Stimulated activated CD8-positive, alpha-beta memory T cell treated with anti-CD3 and anti-CD28 coated beads, Interleukin-15, amount 100 ng/mL, for 24 hours (primary cell): Measurements from ENCODE around the gene TMEM169.
"Not testable (repeated sequence)": the region's sequence is repeated elsewhere in the genome, so short reads cannot be mapped to it uniquely, and the experiment has no call there.

ENCODE experiments used
- DNase-seq: peaks from one replicate; pipeline ENCODE4 v3.0.0-alpha.2; 2020; ENCODE audit warnings: low read depth

Gene TMEM169

DNA sequence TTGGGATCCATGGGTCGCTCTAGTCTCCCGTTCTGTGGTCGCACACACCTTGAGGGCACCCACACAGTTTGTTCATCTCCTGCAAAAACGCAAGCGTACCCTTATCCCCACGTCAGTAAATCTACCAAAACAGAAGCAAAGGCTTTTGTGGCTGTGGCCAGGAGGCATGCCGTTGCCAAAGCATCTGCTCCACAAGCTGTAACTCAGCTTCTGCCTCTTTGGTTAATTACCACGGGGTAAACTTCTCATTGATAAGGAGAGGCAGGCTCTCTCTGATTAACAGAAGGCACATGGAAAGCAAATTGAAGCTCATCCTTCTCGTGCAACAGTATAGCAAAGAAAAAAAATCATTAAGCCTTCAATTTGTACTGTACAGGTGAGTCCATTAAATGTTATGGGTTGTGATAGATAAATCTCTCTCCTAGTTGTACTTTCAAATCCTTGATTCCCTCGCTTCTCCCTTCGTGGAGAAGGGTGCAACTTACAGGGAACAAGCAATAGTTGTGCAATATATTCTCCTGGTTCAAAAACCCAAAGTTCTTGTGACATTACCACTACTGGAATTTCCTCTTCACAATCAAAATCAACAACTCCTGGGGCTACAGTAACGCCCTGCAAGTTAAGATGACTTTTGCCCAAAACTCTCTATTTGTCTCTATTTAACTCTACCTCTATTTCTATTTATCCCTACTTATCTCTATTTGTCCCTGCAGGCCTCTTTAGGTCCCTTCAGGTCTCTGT is 10.4 kb upstream of the TMEM169 start:
- DNase-seq = no peak

DNA sequence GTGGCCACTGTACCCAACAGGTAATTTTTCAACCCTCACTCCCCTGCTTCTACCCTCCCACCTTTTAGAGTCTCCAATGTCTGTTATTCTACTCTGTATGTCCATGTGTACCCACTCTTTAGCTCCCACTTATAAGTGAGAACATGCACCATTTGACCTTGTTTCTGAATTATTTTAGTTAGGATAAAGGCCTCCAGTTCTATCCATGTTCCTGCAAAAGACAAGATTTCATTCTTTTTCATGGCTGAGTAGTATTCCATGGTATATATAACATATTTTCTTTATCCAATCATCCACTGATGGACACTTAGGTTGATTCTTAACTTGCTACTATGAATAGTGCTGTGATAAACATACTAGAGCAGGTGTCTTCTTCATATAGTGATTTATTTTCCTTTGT is 9.2 kb upstream of the TMEM169 start:
- no peak for DNase-seq

DNA sequence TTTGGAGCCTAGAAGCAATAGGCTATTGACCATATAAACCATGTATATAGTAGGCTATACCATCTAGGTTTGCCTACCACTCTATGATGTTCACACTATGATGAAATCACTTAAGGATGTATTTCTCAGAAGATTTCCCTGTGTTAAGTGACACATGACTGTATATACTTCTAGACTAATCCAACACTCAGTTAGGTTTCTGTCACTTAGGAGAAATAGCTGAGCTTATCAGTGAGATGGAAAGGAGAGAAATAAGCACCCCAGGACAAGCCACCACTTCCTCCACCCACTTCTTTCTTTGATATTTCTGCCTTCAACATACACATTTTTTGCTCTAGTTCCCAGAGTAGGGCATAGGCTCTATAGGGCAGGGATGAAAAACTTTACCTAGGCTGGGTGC is 7.9 kb upstream of the TMEM169 start:
- DNase-seq = no peak

GRCh38 chr2:216074380-216074779 is 7.3 kb upstream of the TMEM169 start:
- no peak for DNase-seq

GRCh38 chr2:216074794-216075193 is 6.9 kb upstream of the TMEM169 start:
- DNase-seq = no peak

DNA sequence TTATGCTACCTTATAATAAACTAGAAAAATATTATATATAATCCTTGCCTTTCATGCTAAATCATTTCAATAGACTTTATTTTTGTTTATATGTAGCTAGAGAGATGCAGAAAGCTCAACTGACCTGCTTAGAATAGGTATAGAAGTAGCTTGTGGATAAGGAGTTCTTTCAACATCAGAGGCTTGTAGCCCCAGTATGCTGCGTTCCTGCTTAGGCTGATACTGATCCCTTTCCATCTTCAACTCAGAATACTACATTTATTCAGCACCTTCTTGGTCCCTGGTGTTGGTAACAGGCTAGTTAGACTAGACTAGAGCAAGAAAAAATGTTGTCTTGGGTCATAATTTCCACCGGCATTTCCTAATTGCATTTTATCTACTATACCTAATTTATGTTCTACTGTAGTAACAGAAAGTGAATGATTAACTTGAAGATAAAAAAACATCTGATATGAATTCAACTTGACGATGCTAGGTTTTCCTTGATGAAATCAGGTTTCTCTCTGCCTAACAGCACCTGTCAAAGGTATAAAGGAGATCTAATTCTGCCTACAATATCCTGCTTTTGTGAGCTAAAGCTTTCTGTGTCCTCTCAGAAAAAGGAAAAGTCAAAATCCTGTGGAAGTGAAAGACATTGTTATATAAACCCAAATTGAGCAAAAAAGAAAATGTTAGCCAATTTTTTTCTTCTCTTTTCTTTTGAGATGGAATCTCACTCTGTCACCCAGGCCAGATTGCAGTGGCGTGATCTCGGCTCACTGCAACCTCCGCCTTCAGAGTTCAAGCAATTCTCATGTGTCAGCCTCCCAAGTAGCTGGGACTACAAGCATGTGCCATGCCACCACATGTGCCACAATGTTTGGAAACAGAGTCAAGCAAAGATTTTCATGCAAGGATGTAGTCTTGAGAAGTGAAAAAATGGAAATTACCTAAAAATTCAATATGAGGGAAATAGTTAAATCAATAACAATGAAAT is 5.9 kb upstream of the TMEM169 start:
- DNase-seq = no peak

GRCh38 chr2:216078776-216079175 is 2.9 kb upstream of the TMEM169 start:
- DNase-seq = no peak

DNA sequence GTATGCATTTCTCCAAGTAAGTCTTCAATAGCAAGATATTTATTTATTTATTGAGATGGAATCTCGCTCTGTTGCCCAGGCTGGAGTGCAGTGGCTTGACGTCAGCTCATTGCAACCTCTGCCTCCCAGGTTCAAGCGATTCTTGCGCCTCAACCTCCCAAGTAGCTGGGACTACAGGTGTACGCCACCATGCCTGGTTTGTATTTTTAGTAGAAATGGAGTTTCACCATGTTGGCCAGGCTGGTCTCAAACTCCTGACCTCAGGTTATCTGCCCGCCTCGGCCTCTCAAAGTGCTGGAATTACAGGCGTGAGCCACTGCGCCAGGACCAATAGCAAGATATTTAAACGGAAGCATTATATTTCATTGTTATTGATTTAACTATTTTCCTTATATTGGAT is 1.7 kb upstream of the TMEM169 start:
- not testable (repeated sequence) for DNase-seq

GRCh38 chr2:216081012-216081411 is 707 bp upstream of the TMEM169 start:
- no peak for DNase-seq

DNA sequence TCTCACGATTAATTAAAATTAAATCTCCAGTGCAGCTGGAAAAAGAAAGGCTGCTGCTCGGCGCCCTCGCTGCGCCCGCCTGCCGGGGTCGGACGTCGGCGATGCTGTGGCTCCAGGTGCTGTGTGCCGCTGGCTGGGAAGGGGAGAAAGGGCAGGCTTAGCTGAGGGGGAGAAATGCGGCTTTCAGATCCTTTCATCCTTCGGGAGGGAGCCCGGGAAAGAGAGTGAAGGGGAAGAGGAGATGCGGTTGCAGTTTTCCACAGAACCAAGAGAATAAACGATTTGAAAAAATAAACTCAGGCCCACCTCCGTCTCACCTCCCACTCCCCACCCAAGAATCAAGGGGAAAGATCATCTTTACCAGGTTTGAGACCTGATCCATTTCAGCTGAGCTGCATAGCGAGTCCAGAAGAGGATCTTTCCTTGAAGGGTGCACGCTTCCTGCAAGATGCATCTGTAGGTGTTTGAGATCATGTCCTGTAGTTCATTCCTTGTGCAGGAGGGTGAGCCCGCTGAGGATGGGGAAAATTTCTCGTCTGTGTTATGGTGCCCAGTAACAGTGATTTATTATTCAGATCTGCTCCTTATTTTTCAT is 495 bp downstream of the TMEM169 start:
- DNase-seq = no peak

- no peak for DNase-seq
Observed at GRCh38 chr2:216082805-216083204, 1.1 kb downstream of the TMEM169 start.

DNA sequence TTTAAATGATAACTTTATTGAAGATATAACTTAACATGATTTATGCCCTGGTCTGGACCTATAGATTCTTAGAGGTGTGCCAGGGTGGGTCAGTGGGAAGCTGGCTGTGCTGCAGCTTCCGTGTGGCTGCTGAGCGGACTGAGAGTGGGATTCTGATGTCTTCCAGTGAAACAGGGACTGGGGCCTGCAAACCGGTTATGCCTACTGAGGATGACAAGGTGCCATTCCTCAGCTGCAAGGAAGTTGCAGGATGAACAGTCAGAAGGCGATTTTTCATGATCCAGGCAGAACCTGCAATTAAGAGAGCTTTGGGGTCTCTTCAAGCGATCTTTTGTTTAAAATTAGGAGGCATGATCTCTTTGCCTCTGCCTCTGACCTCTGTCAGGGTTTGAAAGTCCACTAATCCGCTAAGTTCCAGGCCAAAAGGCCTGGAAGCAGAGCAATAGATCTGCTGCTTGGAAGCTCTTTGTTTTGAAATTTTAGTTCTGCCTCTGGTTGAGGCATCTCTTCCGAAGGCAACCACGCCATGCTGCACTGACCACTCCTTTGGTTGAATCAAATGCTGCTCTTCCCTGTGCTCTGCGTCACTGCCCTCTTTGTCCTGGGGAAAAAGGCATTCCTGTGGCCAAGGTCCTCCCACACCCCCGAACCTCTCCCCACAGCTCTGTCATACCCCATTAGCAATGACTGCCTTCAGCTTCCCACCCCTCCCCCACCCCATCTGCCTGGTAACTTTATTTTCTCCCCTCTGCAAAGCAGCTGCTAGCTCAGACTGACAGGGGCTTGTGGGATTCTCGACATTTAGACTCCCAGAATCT is 2.0 kb downstream of the TMEM169 start:
- no peak for DNase-seq

DNA sequence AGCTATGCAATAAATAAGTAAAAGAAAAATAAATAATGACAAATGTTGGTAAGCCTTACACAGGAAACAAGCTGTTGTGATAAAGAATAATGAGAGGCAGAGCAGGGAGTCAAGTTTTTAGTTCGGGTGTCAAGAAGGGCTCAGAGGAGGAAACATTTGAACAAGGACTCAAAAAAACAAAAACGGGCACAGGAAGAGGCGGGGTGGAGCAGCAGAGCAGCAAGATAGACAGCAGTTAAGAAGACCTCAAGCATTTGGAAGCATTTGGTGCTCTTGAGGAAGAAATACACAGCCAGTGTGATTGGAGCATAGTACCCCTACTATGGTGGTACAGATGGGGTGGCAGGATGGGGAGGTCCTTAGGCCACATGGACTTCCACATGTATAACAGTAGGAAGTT is 2.8 kb downstream of the TMEM169 start:
- no peak for DNase-seq

DNA sequence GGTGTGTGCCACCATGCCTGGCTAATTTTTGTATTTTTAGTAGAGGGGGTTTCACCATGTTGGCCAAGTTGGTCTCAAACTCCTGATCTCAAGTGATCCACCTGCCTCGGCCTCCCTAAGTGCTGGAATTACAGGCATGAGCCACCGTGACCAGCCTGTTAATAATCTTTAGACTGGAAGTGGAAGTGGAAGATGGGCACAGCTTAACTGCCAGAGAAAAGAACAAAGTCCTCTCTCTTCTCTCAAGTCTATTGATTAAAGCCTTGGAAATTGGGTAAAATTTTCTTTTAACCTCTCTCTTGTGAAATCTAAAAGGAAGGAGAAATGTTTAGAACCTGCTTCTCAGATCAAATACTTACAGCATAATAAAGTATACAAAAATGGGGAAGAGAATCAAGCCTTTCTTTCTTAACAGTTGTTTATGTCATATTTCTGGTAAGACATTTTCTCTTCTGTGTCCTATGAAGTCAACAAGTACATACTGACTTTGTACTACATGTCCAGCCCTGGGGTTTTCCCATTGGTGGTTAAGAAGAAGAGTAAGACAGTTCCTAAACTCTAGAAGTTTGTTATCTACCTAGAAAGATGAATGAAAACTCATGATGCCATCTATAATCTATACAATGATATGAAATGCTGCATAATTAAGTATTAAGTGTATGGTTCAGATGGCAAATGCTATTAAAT is 4.6 kb downstream of the TMEM169 start:
- DNase-seq = no peak

GRCh38 chr2:216090369-216090786 is 8.7 kb downstream of the TMEM169 start:
- DNase-seq = no peak

GRCh38 chr2:216092646-216093045 is 10.9 kb downstream of the TMEM169 start:
- DNase-seq = no peak

DNA sequence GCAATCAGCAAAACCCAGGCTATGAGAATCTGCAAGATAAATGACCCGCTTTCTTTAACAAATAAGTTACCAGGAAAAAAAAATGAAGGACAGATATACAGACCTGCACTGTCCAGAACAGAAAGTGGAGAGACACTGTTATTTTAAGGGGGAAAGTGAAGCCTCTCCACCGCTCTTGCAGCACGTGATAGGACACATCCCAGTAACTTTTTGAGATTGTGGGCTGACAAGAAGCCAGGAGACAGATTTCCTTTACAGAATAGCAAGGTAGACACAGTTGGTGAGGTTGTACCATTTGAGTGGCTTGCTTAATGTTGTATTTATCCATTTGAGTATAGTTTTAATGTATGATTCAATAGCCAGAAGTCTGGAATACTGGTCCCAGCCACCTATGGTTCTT is 13.0 kb downstream of the TMEM169 start:
- no peak for DNase-seq

DNA sequence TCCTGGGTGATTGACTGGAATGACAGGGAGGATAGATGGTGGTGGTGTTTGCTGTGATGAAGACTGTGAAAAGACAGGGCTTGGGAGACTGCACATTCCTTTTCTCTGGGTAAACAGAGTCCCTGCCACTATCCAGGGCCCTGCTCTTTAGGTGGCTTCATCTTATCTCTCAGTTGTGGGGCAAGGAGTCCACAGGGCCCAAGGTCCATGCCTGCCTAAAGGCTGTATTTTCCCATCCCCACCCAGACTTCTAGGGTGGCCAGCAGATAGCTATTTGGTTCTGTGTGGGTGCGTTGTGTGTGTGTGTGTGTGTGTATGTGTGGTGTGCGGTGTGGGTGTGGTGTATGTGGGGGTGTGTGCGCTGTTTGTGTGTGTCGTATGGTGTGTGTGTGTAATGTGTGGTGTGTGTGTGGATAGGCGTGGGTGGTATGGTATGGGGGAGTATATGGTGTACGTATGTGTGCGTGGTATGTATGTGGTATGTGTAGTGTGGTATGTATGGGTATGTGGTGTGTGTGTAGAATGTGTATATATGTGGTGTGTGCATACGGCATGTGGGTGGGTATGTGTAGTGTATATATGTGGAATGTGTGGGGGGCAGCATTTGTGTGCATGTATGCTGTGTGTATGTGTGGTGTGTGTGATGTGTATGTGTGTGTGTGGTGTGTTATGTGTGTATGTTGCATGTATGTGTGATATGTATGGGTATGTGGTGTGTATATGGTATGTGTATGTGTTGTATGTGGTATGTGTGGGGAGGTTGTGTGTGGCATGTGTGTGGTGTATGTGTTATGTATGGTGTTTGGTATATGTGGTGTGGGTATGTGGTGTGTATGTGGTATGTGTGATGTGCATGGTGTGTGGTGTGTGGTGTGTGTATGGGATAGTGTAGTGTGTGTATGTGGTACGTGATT is 17.0 kb downstream of the TMEM169 start:
- no peak for DNase-seq

DNA sequence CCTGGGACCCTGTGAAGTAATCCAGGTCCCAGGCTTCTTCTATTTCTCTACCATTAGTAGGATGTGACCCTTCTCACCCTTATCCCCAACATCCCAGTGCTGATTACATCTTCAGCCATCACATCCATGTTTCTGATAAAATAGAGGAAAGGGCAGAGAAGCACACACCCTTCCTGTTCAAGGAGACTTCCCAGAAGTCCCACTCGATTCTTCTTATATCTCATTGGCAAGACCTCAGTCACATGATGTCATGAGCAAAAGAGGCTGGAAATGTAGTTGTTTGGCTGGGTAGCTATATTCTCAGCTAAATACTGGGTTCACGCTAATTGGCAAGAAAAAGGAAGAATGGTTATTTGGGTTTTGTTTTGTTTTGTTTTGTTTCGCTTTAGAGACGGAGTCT is 19.4 kb downstream of the TMEM169 start:
- DNase-seq = no peak

DNA sequence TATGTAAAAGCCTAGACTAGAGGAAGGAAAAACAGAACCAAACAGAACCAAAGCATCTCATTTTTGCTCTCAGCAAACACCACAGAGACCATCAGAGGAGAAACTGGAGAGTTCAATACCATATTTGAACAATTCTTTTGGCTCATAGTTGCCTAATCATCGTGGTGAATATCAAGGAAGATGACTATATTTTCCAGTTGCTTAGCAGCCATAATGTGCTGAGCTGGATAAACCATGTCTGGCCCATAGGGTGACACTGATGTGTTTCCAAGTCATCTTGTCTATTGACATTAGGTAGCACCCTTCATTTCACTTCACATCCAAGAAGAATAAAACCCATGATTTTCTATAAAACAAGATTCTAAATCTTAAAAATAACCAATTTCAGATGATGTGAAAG is 21.5 kb downstream of the TMEM169 start:
- no peak for DNase-seq
